ENCODE results near the gene LPIN1.

GRCh38 chr2:11835403-11835802 lies 89.0 kb downstream of the LPIN1 start:
- TF ChIP-seq POLR2A (IDR thresholded peaks at IDR 0.05; ENCODE audit: extremely low read depth, insufficient read length) (no peak), CTCF (IDR thresholded peaks at IDR 0.05; ENCODE audit: low read depth, low read length) (no peak), MAX (IDR thresholded peaks at IDR 0.05; ENCODE audit: low read depth, low read length) (no peak), MYC (IDR thresholded peaks at IDR 0.05; ENCODE audit: low read depth, low read length) (no peak)

Measured in NB4 (cell line).